MCF 10A (cell line): Measurements from ENCODE around the gene ZNF827. TPM values are rescaled to one million over a fixed set of nuclear protein-coding genes. Genes with fewer than 3 reads are reported as not detected.

Source experiments
- BruUV-seq: library from RNA; stranded (reverse); fragments of 400-500 nt; replicated peaks from 2 replicates; lab custom pipeline; 2021; lab: Mats Ljungman, UMichigan
- CTCF ChIA-PET: fragments of 300-600 bp; sonication (Branson Sonifier 250); formaldehyde crosslinking; extraction: SDS; loops from one replicate; lab custom pipeline; 2021; ENCODE audit warnings: antibody characterized with exemption, inconsistent platforms; lab: Yijun Ruan, JAX
- POLR2A ChIA-PET: fragments of 300-600, 350-650 bp; sonication (Branson Sonifier 250); formaldehyde crosslinking; extraction: SDS; loops from one replicate; lab custom pipeline; 2020; ENCODE audit warnings: antibody characterized with exemption, inconsistent platforms; lab: Yijun Ruan, JAX
- DNase-seq: peaks from one replicate; pipeline ENCODE4 v3.0.0-alpha.2; 2018; ENCODE audit not compliant: unreplicated experiment
- H3K27ac Mint-ChIP-seq: one replicate; pipeline ENCODE4 v1.8.0; 2022; ENCODE audit warnings: mild to moderate bottlenecking, low read depth, mixed read lengths; ENCODE audit not compliant: unreplicated experiment
- H3K27me3 Mint-ChIP-seq: one replicate; pipeline ENCODE4 v1.8.0; 2022; ENCODE audit warnings: mixed read lengths; ENCODE audit not compliant: insufficient read depth, unreplicated experiment
- H3K36me3 Mint-ChIP-seq: one replicate; pipeline ENCODE4 v1.8.0; 2022; ENCODE audit warnings: mild to moderate bottlenecking, moderate library complexity, mixed read lengths; ENCODE audit not compliant: insufficient read depth, unreplicated experiment
- H3K4me1 Mint-ChIP-seq: one replicate; pipeline ENCODE4 v1.8.0; 2022; ENCODE audit warnings: mixed read lengths; ENCODE audit not compliant: insufficient read depth, unreplicated experiment
- H3K4me3 Mint-ChIP-seq: one replicate; pipeline ENCODE4 v1.8.0; 2022; ENCODE audit warnings: mild to moderate bottlenecking, moderate library complexity, mixed read lengths; ENCODE audit not compliant: unreplicated experiment
- H3K9me3 Mint-ChIP-seq: one replicate; pipeline ENCODE4 v1.8.0; 2022; ENCODE audit warnings: mixed read lengths; ENCODE audit not compliant: unreplicated experiment
- intact Hi-C: fragments of 100-400 bp; cut with micrococcal nuclease; formaldehyde crosslinking; loops from 2 replicates; pipeline ENCODE4 v1.14.1; 2022
- total RNA-seq: library from RNA; stranded (reverse); gene quantifications from 2 replicates; pipeline ENCODE4 v1.2.3, GENCODE V29; 2022
- TF ChIP-seq, protein P1 (sequence below): fragments of 200-600 bp; IDR thresholded peaks from one replicate; pipeline ENCODE4 v1.8.0; 2022; ENCODE audit warnings: antibody characterized with exemption, mild to moderate bottlenecking; ENCODE audit not compliant: unreplicated experiment

Gene ZNF827
- total RNA-seq, 1 experiment from 2014 or later = 11.3 TPM

- intact Hi-C loops = no loop called here
- Mint-ChIP-seq H3K27me3 (no peaks in the 10 kb centered on the region), H3K36me3 (peaks cover 22% of the 10 kb centered on the region)
Measured at GRCh38 chr4:145770124-145770523, 168.5 kb downstream of the ZNF827 start.

GRCh38 chr4:145769450-145770037, 169.1 kb downstream of the ZNF827 start:
- POLR2A ChIA-PET = interaction anchor here (0.5 to 0.7 kb wide), 2 partner anchors 254 to 378 kb away, joined by 3 read pairs; no protein-coding TSS in a partner anchor
- no peaks in the 10 kb centered on the region for H3K4me1 Mint-ChIP-seq
- TF ChIP-seq, protein P1, sequence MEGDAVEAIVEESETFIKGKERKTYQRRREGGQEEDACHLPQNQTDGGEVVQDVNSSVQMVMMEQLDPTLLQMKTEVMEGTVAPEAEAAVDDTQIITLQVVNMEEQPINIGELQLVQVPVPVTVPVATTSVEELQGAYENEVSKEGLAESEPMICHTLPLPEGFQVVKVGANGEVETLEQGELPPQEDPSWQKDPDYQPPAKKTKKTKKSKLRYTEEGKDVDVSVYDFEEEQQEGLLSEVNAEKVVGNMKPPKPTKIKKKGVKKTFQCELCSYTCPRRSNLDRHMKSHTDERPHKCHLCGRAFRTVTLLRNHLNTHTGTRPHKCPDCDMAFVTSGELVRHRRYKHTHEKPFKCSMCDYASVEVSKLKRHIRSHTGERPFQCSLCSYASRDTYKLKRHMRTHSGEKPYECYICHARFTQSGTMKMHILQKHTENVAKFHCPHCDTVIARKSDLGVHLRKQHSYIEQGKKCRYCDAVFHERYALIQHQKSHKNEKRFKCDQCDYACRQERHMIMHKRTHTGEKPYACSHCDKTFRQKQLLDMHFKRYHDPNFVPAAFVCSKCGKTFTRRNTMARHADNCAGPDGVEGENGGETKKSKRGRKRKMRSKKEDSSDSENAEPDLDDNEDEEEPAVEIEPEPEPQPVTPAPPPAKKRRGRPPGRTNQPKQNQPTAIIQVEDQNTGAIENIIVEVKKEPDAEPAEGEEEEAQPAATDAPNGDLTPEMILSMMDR = no peak
- peaks cover 26% of the 10 kb centered on the region for H3K36me3 Mint-ChIP-seq
- H3K27me3 Mint-ChIP-seq = no peaks in the 10 kb centered on the region
- H3K4me3 Mint-ChIP-seq = no peak overlapping the region
- DNase-seq = no peak
- no peaks in the 10 kb centered on the region for H3K9me3 Mint-ChIP-seq
- intact Hi-C loops = no loop called here
- BruUV-seq = no TSS peak
- CTCF ChIA-PET = no interaction called here
- no peak overlapping the region for H3K27ac Mint-ChIP-seq

More at GRCh38 chr4:145770124-145770523, 168.5 kb downstream of the ZNF827 start:
- Mint-ChIP-seq H3K9me3 (no peaks in the 10 kb centered on the region), H3K27ac (no peak overlapping the region), H3K4me3 (no peak overlapping the region), H3K4me1 (no peaks in the 10 kb centered on the region)
- TF ChIP-seq, protein P1 = no peak
- no peak for DNase-seq
- POLR2A ChIA-PET = no interaction called here
- CTCF ChIA-PET = interaction anchor here (0.9 kb wide), 2 partner anchors 18 to 28 kb away, joined by 3 read pairs; no protein-coding TSS in a partner anchor
- BruUV-seq = no TSS peak

DNA sequence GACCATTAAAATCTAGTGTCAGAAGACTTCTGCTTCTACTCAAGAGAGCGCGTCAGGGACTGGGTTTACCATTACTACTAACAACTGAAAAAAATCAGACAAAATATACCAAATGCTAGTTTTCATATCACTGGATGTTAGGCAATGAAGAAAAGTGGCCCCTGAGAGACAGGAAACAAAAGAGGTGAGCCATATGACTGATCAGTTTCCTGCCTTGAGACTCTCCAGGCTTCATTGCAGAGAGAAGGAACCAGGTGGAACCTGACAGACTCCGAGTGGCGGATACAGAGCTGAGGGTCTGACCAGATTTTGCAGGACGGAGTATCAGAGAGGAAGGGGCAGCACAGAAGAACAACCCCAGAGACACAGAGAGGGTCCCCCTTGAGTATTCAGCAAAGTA, 172.3 kb downstream of the ZNF827 start:
- no peaks in the 10 kb centered on the region for H3K4me1 Mint-ChIP-seq
- TF ChIP-seq, protein P1 = no peak
- no peak overlapping the region for H3K27ac Mint-ChIP-seq
- ChIA-PET POLR2A (no interaction called here), CTCF (interaction anchor here (0.6 to 0.7 kb wide), 2 partner anchors 21 to 27 kb away, joined by 3 read pairs; no protein-coding TSS in a partner anchor)
- intact Hi-C loops = no loop called here
- BruUV-seq = no TSS peak
- H3K9me3 Mint-ChIP-seq = no peaks in the 10 kb centered on the region
- no peak overlapping the region for H3K4me3 Mint-ChIP-seq
- H3K27me3 Mint-ChIP-seq = no peaks in the 10 kb centered on the region
- no peak for DNase-seq
- peaks cover 37% of the 10 kb centered on the region for H3K36me3 Mint-ChIP-seq

GRCh38 chr4:145763399-145763798, 175.2 kb downstream of the ZNF827 start:
- no peaks in the 10 kb centered on the region for H3K27me3 Mint-ChIP-seq
- BruUV-seq = no TSS peak
- no peaks in the 10 kb centered on the region for H3K9me3 Mint-ChIP-seq
- TF ChIP-seq, protein P1 = no peak
- H3K27ac Mint-ChIP-seq = no peak overlapping the region
- H3K36me3 Mint-ChIP-seq = peaks cover 48% of the 10 kb centered on the region
- CTCF ChIA-PET = no interaction called here
- intact Hi-C loops = no loop called here
- no peak overlapping the region for H3K4me3 Mint-ChIP-seq
- DNase-seq = no peak
- POLR2A ChIA-PET = no interaction called here
- no peaks in the 10 kb centered on the region for H3K4me1 Mint-ChIP-seq
